Common myeloid progenitor, CD34-positive (primary cell): ENCODE results near the gene SREBF2.

Source experiments
- CTCF ChIA-PET: fragments of 350-600 bp; sonication (Branson Sonifier 250); formaldehyde crosslinking; loops from one replicate; lab custom pipeline; 2021; ENCODE audit warnings: antibody characterized with exemption; lab: Charles Lee
- POLR2A ChIA-PET: fragments of 350-600 bp; sonication (Branson Sonifier 250); formaldehyde crosslinking; loops from one replicate; lab custom pipeline; 2021; ENCODE audit warnings: antibody characterized with exemption; lab: Charles Lee
- DNase-seq, 3 donors: peaks; one replicate each; pipeline versions ENCODE4 v3.0.0 to v3.0.0-alpha.2; 2013
- H3K27ac ChIP-seq, 2 experiments: 1 replicate in 1 of 2; 2 replicates in 1 of 2; pipeline ENCODE4 v1.7.0; 2013; ENCODE audit warnings: inconsistent platforms in 2 of 2, low read length in 2 of 2, mild to moderate bottlenecking in 2 of 2, low read depth in 1 of 2, moderate library complexity in 1 of 2; ENCODE audit not compliant: severe bottlenecking in 2 of 2, insufficient read depth in 1 of 2, poor library complexity in 1 of 2
- H3K27me3 ChIP-seq, 5 experiments: replicated peaks in 2 of 5; 1 replicate in 3 of 5; 2 replicates in 2 of 5; pipeline versions ENCODE4 v1.6.1 to v1.7.0; 2013; ENCODE audit warnings: low read length in 4 of 5, mild to moderate bottlenecking in 2 of 5, moderate library complexity in 2 of 5, inconsistent platforms in 1 of 5; ENCODE audit not compliant: insufficient read depth in 5 of 5, control insufficient read depth in 4 of 5
- H3K36me3 ChIP-seq, 4 experiments: 1 replicate in 2 of 4; 2 replicates in 2 of 4; pipeline versions ENCODE4 v1.6.1 to v1.7.0; 2013; ENCODE audit warnings: low read length in 3 of 4, control low read depth in 1 of 4, mild to moderate bottlenecking in 1 of 4; ENCODE audit not compliant: control insufficient read depth in 4 of 4, insufficient read depth in 4 of 4
- H3K4me1 ChIP-seq, 4 experiments: 1 replicate in 3 of 4; 2 replicates in 1 of 4; pipeline versions ENCODE4 v1.6.1 to v1.7.1; 2013; ENCODE audit warnings: low read length in 3 of 4, mild to moderate bottlenecking in 3 of 4, control low read depth in 1 of 4, inconsistent platforms in 1 of 4, moderate library complexity in 1 of 4; ENCODE audit not compliant: control insufficient read depth in 4 of 4, insufficient read depth in 4 of 4; ENCODE audit errors: control extremely low read depth in 1 of 4
- H3K4me3 ChIP-seq, 7 experiments: 1 replicate in 4 of 7; 2 replicates in 3 of 7; pipeline versions ENCODE4 v1.5.1 to v1.7.0; 2013; ENCODE audit warnings: mild to moderate bottlenecking in 7 of 7, low read length in 6 of 7, moderate library complexity in 6 of 7, inconsistent platforms in 2 of 7, low read depth in 2 of 7, control low read depth in 1 of 7; ENCODE audit not compliant: insufficient read depth in 4 of 7, control insufficient read depth in 1 of 7; ENCODE audit errors: extremely low read depth in 1 of 7
- H3K9me3 ChIP-seq, 5 experiments: 1 replicate in 4 of 5; 2 replicates in 1 of 5; pipeline versions ENCODE4 v1.6.1 to v1.7.1; 2013; ENCODE audit warnings: low read length in 4 of 5, mild to moderate bottlenecking in 2 of 5, inconsistent platforms in 1 of 5, low read depth in 1 of 5, moderate library complexity in 1 of 5; ENCODE audit not compliant: control insufficient read depth in 4 of 5, insufficient read depth in 2 of 5; ENCODE audit errors: control extremely low read depth in 1 of 5
- WGBS: methylation state at CpG from one replicate; pipeline ENCODE4 v1.1.5; 2013; ENCODE audit not compliant: insufficient coverage; 5-methylcytosine and 5-hydroxymethylcytosine counted together

Gene SREBF2

GRCh38 chr22:41932353-41932752 is 99.4 kb downstream of the SREBF2 start:
- H3K27ac ChIP-seq = no peak overlapping the region
- H3K4me1 ChIP-seq = peaks cover 0 to 15% (median 11%) of the 10 kb centered on the region in 4 experiments
- 98% methylated on average over 12 of the region's 12 CpGs for WGBS
- no peak overlapping the region for H3K4me3 ChIP-seq
- DNase-seq = no peak
- no peaks in the 10 kb centered on the region for H3K9me3 ChIP-seq
- H3K27me3 ChIP-seq = peaks cover 0 to 11% (median 0%) of the 10 kb centered on the region in 5 experiments
- ChIA-PET CTCF (no interaction called here), POLR2A (no interaction called here)
- peaks cover 0 to 28% (median 4%) of the 10 kb centered on the region in 4 experiments for H3K36me3 ChIP-seq

GRCh38 chr22:41933411-41934177 is 100.7 kb downstream of the SREBF2 start:
- H3K27ac ChIP-seq = no peak overlapping the region
- no peak overlapping the region for H3K4me3 ChIP-seq
- ChIA-PET POLR2A (interaction anchor here (1.0 kb wide), 1 partner anchor 8 kb away, joined by 3 read pairs; no protein-coding TSS in a partner anchor), CTCF (interaction anchor here (1.1 kb wide), 1 partner anchor 8 kb away, joined by 3 read pairs; no protein-coding TSS in a partner anchor)
- H3K27me3 ChIP-seq = no peaks in the 10 kb centered on the region
- no peaks in the 10 kb centered on the region for H3K9me3 ChIP-seq
- peak in 2 of 3 donors; percentile 74 to 76 for DNase-seq
- 53% methylated on average over 14 of the region's 16 CpGs for WGBS
- peaks cover 0 to 14% (median 11%) of the 10 kb centered on the region in 4 experiments for H3K4me1 ChIP-seq
- H3K36me3 ChIP-seq = peaks cover 0 to 34% (median 6%) of the 10 kb centered on the region in 4 experiments

- DNase-seq = no peak
- no peak overlapping the region for H3K4me3 ChIP-seq
- ChIA-PET CTCF (interaction anchor here (1.1 to 7.2 kb wide), 2 partner anchors 9 to 10 kb away, joined by 3 to 48 read pairs; partner anchors contain the start of gene TNFRSF13C), POLR2A (interaction anchor here (1.0 kb wide), 1 partner anchor 8 kb away, joined by 3 read pairs; no protein-coding TSS in a partner anchor)
- 95% methylated on average over 11 of the region's 17 CpGs for WGBS
- no peaks in the 10 kb centered on the region for H3K9me3 ChIP-seq
- H3K27ac ChIP-seq = no peak overlapping the region
- peaks cover 0 to 10% (median 10%) of the 10 kb centered on the region in 4 experiments for H3K4me1 ChIP-seq
- H3K27me3 ChIP-seq = no peaks in the 10 kb centered on the region
- H3K36me3 ChIP-seq = peaks cover 0 to 43% (median 8%) of the 10 kb centered on the region in 4 experiments
These were observed 101.5 kb downstream of the SREBF2 start for GRCh38 chr22:41934284-41935014.

GRCh38 chr22:41935015-41935351 is 102.1 kb downstream of the SREBF2 start:
- ChIA-PET CTCF (interaction anchor here (7.2 kb wide), 1 partner anchor 10 kb away, joined by 48 read pairs; the partner anchor contains the start of gene TNFRSF13C), POLR2A (interaction anchor here (1.0 kb wide), 1 partner anchor 9 kb away, joined by 3 read pairs; no protein-coding TSS in a partner anchor)
- Histone ChIP-seq H3K27ac (no peak overlapping the region), H3K4me1 (peaks cover 0 to 11% (median 10%) of the 10 kb centered on the region in 4 experiments), H3K36me3 (peaks cover 0 to 46% (median 9%) of the 10 kb centered on the region in 4 experiments), H3K9me3 (no peaks in the 10 kb centered on the region), H3K27me3 (no peaks in the 10 kb centered on the region), H3K4me3 (no peak overlapping the region)
- WGBS = 100% methylated on average over 3 of the region's 4 CpGs
- no peak for DNase-seq

- no peaks in the 10 kb centered on the region for H3K9me3 ChIP-seq
- no peak for DNase-seq
- ChIA-PET CTCF (interaction anchor here (7.2 kb wide), 1 partner anchor 11 kb away, joined by 48 read pairs; the partner anchor contains the start of gene TNFRSF13C), POLR2A (interaction anchor here (1.0 kb wide), 1 partner anchor 10 kb away, joined by 5 read pairs; no protein-coding TSS in a partner anchor)
- H3K4me3 ChIP-seq = no peak overlapping the region
- WGBS = 96% methylated on average over 6 of the region's 9 CpGs
- no peaks in the 10 kb centered on the region for H3K27me3 ChIP-seq
- peaks cover 0 to 49% (median 10%) of the 10 kb centered on the region in 4 experiments for H3K36me3 ChIP-seq
- peaks cover 0 to 12% (median 11%) of the 10 kb centered on the region in 4 experiments for H3K4me1 ChIP-seq
- H3K27ac ChIP-seq = no peak overlapping the region
These were observed 102.6 kb downstream of the SREBF2 start for GRCh38 chr22:41935509-41935908.

- Histone ChIP-seq H3K27ac (no peak overlapping the region), H3K27me3 (no peaks in the 10 kb centered on the region), H3K36me3 (peaks cover 0 to 61% (median 11%) of the 10 kb centered on the region in 4 experiments), H3K9me3 (no peaks in the 10 kb centered on the region), H3K4me3 (no peak overlapping the region), H3K4me1 (peaks cover 0 to 23% (median 18%) of the 10 kb centered on the region in 4 experiments)
- 92% methylated on average over 2 of the region's 2 CpGs for WGBS
- CTCF ChIA-PET = interaction anchor here (0.8 to 7.2 kb wide), 3 partner anchors 10 to 16 kb away, joined by 4 to 48 read pairs (median 4); partner anchors contain the start of genes CENPM and TNFRSF13C
- POLR2A ChIA-PET = no interaction called here
- DNase-seq = no peak
These were observed 103.9 kb downstream of the SREBF2 start for GRCh38 chr22:41936894-41937169.
